ENCODE results near the gene MARF1. TPM values are rescaled to one million over a fixed set of nuclear protein-coding genes. Genes with fewer than 3 reads are reported as not detected.
"Not testable (repeated sequence)": the region's sequence is repeated elsewhere in the genome, so short reads cannot be mapped to it uniquely, and the experiment has no call there.

MARF1 gene
- total and polyA plus RNA-seq, 3 experiments from 2014 or later, result 16.9 to 75.3 (median 69.0) TPM

DNA sequence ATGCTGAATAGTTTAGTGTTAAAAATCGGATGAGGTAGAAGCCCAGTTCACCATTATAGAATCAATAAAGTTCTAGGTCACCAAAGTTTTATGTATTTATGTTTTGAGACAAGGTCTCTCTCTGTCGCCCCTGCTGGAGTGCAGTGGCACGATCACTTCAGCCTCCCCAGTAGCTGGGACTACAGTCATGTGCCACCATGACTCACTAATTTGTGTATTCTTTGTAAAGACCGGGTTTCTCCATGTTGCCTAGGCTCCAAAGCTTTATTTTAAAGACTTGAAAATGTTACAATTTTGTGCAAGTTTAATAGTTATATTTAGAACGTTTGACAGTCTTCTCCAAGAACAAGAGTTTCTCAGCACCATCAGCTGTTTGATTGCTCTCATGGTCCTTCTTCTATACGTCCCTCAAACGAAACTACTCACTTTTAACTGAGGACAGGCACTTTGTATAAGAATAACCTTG is 39.2 kb upstream of the MARF1 start:
- H3K36me3 ChIP-seq (ENCODE audit: insufficient read depth, low read length), result peaks cover 20% of the 10 kb centered on the region
- no peak for DNase-seq
- Mint-ChIP-seq H3K27me3 (no peaks in the 10 kb centered on the region), H3K4me1 (peaks cover 2 to 16% (median 13%) of the 10 kb centered on the region in 3 donors), H3K27ac (peak overlapping the region in 7 of 8 donors; percentile 22 to 88 (median 39)), H3K9me3 (no peaks in the 10 kb centered on the region), H3K4me3 (peak overlapping the region in 1 of 7 donors; percentile 37), H3K36me3 (peaks cover 5 to 87% (median 25%) of the 10 kb centered on the region in 3 donors)
- no peaks in the 10 kb centered on the region for H3K27me3 ChIP-seq (ENCODE audit: insufficient read depth, low read length, poor library complexity, severe bottlenecking)
- POLR2A ChIA-PET, result no interaction called here
- H3K9me3 ChIP-seq (ENCODE audit: low read length), result no peaks in the 10 kb centered on the region
- no peaks in the 10 kb centered on the region for H3K4me1 ChIP-seq (ENCODE audit: insufficient read depth, low read length)
- H3K27ac ChIP-seq (ENCODE audit: low read depth, low read length), result peak overlapping the region; percentile 1
- CTCF ChIA-PET, result interaction anchor here (1.1 kb wide), 1 partner anchor 23 kb away, joined by 4 read pairs; no protein-coding TSS in a partner anchor
- no peak overlapping the region for H3K4me3 ChIP-seq (ENCODE audit: low read length)

DNA sequence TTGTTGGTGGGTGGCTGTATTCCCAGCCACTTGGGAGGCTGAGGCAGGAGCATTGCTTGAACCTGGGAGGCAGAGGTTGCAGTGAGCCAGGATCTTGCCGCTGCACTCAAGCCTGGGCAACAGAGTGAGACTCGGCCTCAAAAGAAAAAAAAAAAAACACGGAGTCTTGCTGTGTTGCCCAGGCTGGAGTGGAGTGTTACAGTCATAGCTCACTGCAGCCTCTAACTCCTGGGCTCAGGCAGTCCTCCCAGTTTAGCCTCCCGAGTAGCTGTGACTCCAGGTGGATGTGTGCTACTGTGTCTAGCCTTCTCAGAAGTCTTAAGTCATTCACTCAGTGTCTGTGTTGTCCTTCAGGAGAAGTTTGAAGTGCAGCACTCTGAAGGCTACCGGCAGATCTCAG is 34.5 kb upstream of the MARF1 start:
- Histone ChIP-seq H3K4me1 (ENCODE audit: insufficient read depth, low read length) (peaks cover 18% of the 10 kb centered on the region), H3K27ac (ENCODE audit: low read depth, low read length) (no peak overlapping the region), H3K9me3 (ENCODE audit: low read length) (no peaks in the 10 kb centered on the region), H3K36me3 (ENCODE audit: insufficient read depth, low read length) (peaks cover 14% of the 10 kb centered on the region), H3K4me3 (ENCODE audit: low read length) (no peak overlapping the region), H3K27me3 (ENCODE audit: insufficient read depth, low read length, poor library complexity, severe bottlenecking) (no peaks in the 10 kb centered on the region)
- peak overlapping the region in 5 of 8 donors; percentile 24 to 88 (median 53) for H3K27ac Mint-ChIP-seq
- H3K4me3 Mint-ChIP-seq, result no peak overlapping the region
- peaks cover 27 to 42% (median 41%) of the 10 kb centered on the region in 3 donors for H3K4me1 Mint-ChIP-seq
- CTCF ChIA-PET, result no interaction called here
- H3K36me3 Mint-ChIP-seq, result peaks cover 0 to 81% (median 15%) of the 10 kb centered on the region in 3 donors
- POLR2A ChIA-PET, result no interaction called here
- H3K9me3 Mint-ChIP-seq, result no peaks in the 10 kb centered on the region
- no peak for DNase-seq
- no peaks in the 10 kb centered on the region for H3K27me3 Mint-ChIP-seq

DNA sequence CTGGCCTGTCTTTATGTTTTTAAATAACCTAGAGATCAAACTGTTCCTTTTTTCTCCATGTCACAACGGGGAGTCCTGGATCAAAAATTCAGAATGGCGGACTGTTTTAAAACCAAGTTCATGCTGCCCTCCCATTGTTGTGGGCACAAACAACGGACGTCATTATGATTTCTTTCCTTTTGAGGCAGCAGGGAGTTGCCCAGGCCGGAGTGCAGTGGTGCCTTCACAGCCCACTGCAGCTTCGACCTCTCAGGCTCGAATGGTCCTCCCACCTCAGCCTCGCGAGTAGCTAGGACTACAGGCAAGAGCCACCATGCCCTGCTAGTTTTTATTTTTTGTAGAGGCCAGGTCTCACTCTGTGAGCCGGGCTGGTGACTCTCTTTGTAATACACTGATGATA is 33.6 kb upstream of the MARF1 start:
- peaks cover 11% of the 10 kb centered on the region for H3K36me3 ChIP-seq (ENCODE audit: insufficient read depth, low read length)
- DNase-seq, result no peak
- Mint-ChIP-seq H3K4me3 (no peak overlapping the region), H3K27ac (peak overlapping the region in 7 of 8 donors; percentile 26 to 88 (median 79)), H3K9me3 (no peaks in the 10 kb centered on the region), H3K4me1 (peaks cover 30 to 50% (median 47%) of the 10 kb centered on the region in 3 donors), H3K27me3 (no peaks in the 10 kb centered on the region), H3K36me3 (peaks cover 0 to 83% (median 15%) of the 10 kb centered on the region in 3 donors)
- peaks cover 26% of the 10 kb centered on the region for H3K4me1 ChIP-seq (ENCODE audit: insufficient read depth, low read length)
- no peak overlapping the region for H3K4me3 ChIP-seq (ENCODE audit: low read length)
- POLR2A ChIA-PET, result no interaction called here
- CTCF ChIA-PET, result no interaction called here
- no peaks in the 10 kb centered on the region for H3K9me3 ChIP-seq (ENCODE audit: low read length)
- H3K27me3 ChIP-seq (ENCODE audit: insufficient read depth, low read length, poor library complexity, severe bottlenecking), result no peaks in the 10 kb centered on the region
- H3K27ac ChIP-seq (ENCODE audit: low read depth, low read length), result no peak overlapping the region

DNA sequence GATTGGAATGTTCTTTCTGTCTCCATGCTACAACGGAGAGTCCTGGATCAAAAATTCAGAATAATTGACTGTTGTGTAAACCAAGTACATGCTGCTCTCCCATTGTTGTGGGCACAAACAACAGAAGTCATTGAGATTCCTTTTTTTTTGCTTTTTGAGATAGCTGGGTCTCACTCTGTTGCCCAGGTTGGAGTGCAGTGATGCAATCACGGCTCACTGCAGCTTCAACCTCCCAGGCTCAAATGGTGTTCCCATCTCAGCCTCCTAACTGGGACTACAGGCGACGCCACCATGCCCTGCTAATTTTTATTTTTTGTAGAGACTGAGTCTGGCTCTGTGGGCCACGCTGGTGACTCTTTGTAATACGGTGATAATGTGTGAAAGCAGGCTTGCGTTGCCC is 31.6 kb upstream of the MARF1 start:
- no peaks in the 10 kb centered on the region for H3K27me3 ChIP-seq (ENCODE audit: insufficient read depth, low read length, poor library complexity, severe bottlenecking)
- peak overlapping the region; percentile 88 to 99 (median 96) for H3K27ac Mint-ChIP-seq
- DNase-seq, result no peak
- no peaks in the 10 kb centered on the region for H3K9me3 ChIP-seq (ENCODE audit: low read length)
- H3K4me3 Mint-ChIP-seq, result peak overlapping the region in 1 of 7 donors; percentile 5
- H3K9me3 Mint-ChIP-seq, result no peaks in the 10 kb centered on the region
- H3K36me3 Mint-ChIP-seq, result peaks cover 0 to 84% (median 12%) of the 10 kb centered on the region in 3 donors
- H3K27me3 Mint-ChIP-seq, result no peaks in the 10 kb centered on the region
- peaks cover 30 to 50% (median 44%) of the 10 kb centered on the region in 3 donors for H3K4me1 Mint-ChIP-seq
- POLR2A ChIA-PET, result no interaction called here
- peaks cover 15% of the 10 kb centered on the region for H3K36me3 ChIP-seq (ENCODE audit: insufficient read depth, low read length)
- peaks cover 26% of the 10 kb centered on the region for H3K4me1 ChIP-seq (ENCODE audit: insufficient read depth, low read length)
- CTCF ChIA-PET, result no interaction called here
- H3K27ac ChIP-seq (ENCODE audit: low read depth, low read length), result peak overlapping the region; percentile 9
- no peak overlapping the region for H3K4me3 ChIP-seq (ENCODE audit: low read length)

DNA sequence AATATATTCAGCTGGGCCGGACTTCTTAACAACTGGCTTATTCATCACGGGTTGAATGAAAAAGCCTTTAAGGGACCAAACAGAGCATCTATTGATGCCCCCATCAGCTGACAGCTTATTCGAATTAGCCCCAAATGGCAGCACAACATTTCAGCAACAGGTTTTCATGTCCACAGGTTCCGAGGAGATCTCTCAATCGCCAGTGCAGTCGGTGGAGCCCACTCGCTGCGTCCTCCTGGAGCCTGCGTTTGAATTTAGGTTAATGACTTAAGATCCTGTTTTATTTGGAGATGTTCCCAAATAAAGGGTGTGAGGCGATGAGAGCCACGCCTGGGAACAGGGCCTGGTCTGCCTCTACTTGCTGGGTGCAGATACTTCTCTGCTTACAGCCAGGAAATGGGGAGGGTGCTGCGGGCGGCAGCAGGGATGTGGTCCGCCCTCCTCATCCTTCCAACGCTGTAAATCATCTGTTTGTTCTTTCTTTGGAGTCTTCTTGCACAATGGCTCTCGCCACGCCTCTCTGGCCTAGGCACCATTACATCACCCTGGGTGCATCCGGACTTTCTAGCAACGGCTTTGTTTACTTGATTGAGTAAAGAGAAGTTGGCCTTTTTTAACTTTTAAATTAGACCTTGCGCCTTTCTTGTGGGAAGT is 29.7 kb upstream of the MARF1 start:
- Histone ChIP-seq H3K9me3 (ENCODE audit: low read length) (no peaks in the 10 kb centered on the region), H3K4me1 (ENCODE audit: insufficient read depth, low read length) (peaks cover 26% of the 10 kb centered on the region), H3K36me3 (ENCODE audit: insufficient read depth, low read length) (peaks cover 17% of the 10 kb centered on the region), H3K27me3 (ENCODE audit: insufficient read depth, low read length, poor library complexity, severe bottlenecking) (no peaks in the 10 kb centered on the region), H3K27ac (ENCODE audit: low read depth, low read length) (peak overlapping the region; percentile 54), H3K4me3 (ENCODE audit: low read length) (peak overlapping the region; percentile 41)
- Mint-ChIP-seq H3K36me3 (peaks cover 0 to 84% (median 5%) of the 10 kb centered on the region in 3 donors), H3K4me3 (peak overlapping the region in 6 of 7 donors; percentile 38 to 77 (median 62)), H3K9me3 (no peaks in the 10 kb centered on the region), H3K27me3 (no peaks in the 10 kb centered on the region), H3K4me1 (peaks cover 30 to 50% (median 44%) of the 10 kb centered on the region in 3 donors), H3K27ac (peak overlapping the region; percentile 88 to 99 (median 96))
- CTCF ChIA-PET, result interaction anchor here (1.0 to 1.1 kb wide), 2 partner anchors 17 to 30 kb away, joined by 3 to 5 read pairs; partner anchors contain the start of gene MARF1
- DNase-seq, result peak; percentile 38 to 89 (median 79)
- POLR2A ChIA-PET, result interaction anchor here (0.7 to 2.7 kb wide), 3 partner anchors 27 to 59 kb away, joined by 3 to 12 read pairs (median 3); partner anchors contain the start of gene MARF1

DNA sequence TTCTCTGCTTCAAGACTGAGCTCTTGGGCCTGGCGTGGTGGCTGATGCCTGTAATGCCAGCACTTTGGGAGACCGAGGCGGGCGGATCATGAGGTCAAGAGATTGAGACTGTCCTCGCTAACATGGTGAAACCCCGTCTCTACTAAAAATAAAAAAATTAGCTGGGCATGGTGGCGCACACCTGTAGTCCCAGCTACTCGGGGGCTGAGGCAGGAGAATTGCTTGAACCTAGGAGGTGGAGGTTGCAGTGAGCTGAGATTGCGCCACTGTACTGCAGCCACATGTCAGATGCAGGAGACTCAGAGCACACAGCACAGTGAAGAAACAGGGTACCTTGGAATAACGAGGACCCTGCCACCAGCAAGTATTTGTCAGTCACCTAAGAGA is 29.2 kb upstream of the MARF1 start:
- Histone ChIP-seq H3K4me1 (ENCODE audit: insufficient read depth, low read length) (peaks cover 26% of the 10 kb centered on the region), H3K36me3 (ENCODE audit: insufficient read depth, low read length) (peaks cover 22% of the 10 kb centered on the region)
- ChIA-PET CTCF (interaction anchor here (1.0 to 1.1 kb wide), 2 partner anchors 17 to 30 kb away, joined by 3 to 5 read pairs; partner anchors contain the start of gene MARF1), POLR2A (interaction anchor here (0.7 to 2.7 kb wide), 2 partner anchors 29 to 58 kb away, joined by 3 to 12 read pairs; partner anchors contain the start of gene MARF1)
- peak overlapping the region; percentile 88 to 99 (median 96) for H3K27ac Mint-ChIP-seq
- H3K4me3 ChIP-seq (ENCODE audit: low read length); H3K27me3 ChIP-seq (ENCODE audit: insufficient read depth, low read length, poor library complexity, severe bottlenecking); H3K27ac ChIP-seq (ENCODE audit: low read depth, low read length); DNase-seq; H3K9me3 Mint-ChIP-seq; H3K27me3 Mint-ChIP-seq; H3K9me3 ChIP-seq (ENCODE audit: low read length): not testable (repeated sequence)
- peak overlapping the region in 1 of 7 donors; percentile 64 for H3K4me3 Mint-ChIP-seq
- H3K4me1 Mint-ChIP-seq, result peaks cover 30 to 50% (median 44%) of the 10 kb centered on the region in 3 donors
- H3K36me3 Mint-ChIP-seq, result peaks cover 0 to 87% (median 5%) of the 10 kb centered on the region in 3 donors

DNA sequence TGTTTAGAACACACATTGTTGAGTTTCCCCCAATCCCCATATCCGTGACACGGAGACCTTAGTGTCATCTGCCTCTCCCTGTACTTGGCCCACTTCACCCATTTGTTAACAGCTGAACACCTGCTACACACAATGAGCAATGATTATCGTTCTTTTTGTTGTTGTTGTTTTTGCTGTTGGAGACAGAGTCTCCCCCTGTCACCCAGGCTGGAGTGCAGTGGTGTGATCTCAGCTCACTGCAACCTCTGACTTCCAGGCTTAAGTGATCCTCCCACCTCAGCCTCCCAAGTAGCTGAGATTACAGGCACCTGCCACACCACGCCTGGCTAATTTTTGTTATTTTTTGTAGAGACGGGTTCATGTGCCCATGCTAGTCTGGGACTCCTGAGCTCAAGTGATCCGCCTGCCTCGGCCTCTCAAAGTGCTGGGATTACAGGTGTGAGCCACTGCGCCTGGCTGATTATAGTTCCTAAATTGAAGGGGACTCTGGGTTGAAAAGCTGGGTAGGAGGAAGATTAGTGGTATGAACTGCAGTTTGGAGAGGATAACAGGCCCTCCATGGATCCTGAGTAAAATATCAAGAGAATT is 28.7 kb upstream of the MARF1 start:
- H3K4me3 Mint-ChIP-seq, result peak overlapping the region in 1 of 7 donors; percentile 54
- no peaks in the 10 kb centered on the region for H3K27me3 Mint-ChIP-seq
- Histone ChIP-seq H3K9me3 (ENCODE audit: low read length) (no peaks in the 10 kb centered on the region), H3K27ac (ENCODE audit: low read depth, low read length) (no peak overlapping the region), H3K27me3 (ENCODE audit: insufficient read depth, low read length, poor library complexity, severe bottlenecking) (no peaks in the 10 kb centered on the region), H3K4me1 (ENCODE audit: insufficient read depth, low read length) (peaks cover 26% of the 10 kb centered on the region), H3K36me3 (ENCODE audit: insufficient read depth, low read length) (peaks cover 23% of the 10 kb centered on the region), H3K4me3 (ENCODE audit: low read length) (no peak overlapping the region)
- ChIA-PET POLR2A (interaction anchor here (0.7 to 2.7 kb wide), 2 partner anchors 28 to 58 kb away, joined by 3 to 12 read pairs; partner anchors contain the start of gene MARF1), CTCF (interaction anchor here (1.0 to 1.7 kb wide), 3 partner anchors 18 to 29 kb away, joined by 3 to 5 read pairs (median 4); partner anchors contain the start of gene MARF1)
- peaks cover 0 to 87% (median 5%) of the 10 kb centered on the region in 3 donors for H3K36me3 Mint-ChIP-seq
- peak overlapping the region in 7 of 8 donors; percentile 88 to 99 (median 96) for H3K27ac Mint-ChIP-seq
- no peaks in the 10 kb centered on the region for H3K9me3 Mint-ChIP-seq
- DNase-seq, result no peak
- peaks cover 30 to 50% (median 44%) of the 10 kb centered on the region in 3 donors for H3K4me1 Mint-ChIP-seq

Measured in CD8-positive, alpha-beta memory T cell (primary cell).